Esophagus muscularis mucosa (tissue), 4 donors: Measurements from ENCODE around the gene ZNF695.

Experiments used
- CTCF ChIP-seq, 3 experiments: fragments of 200-600 bp in 2 of 3; fragments of 450-650 bp in 1 of 3; sonication (generic) in 2 of 3; IDR thresholded peaks; one replicate each; pipeline ENCODE4 v1.5.1; 2017 to 2019; ENCODE audit warnings: antibody characterized with exemption in 3 of 3, mild to moderate bottlenecking in 2 of 3, moderate library complexity in 1 of 3
- EP300 ChIP-seq: sonication (generic); formaldehyde crosslinking; IDR thresholded peaks from one replicate; pipeline ENCODE4 v1.6.1; 2017; ENCODE audit warnings: antibody characterized with exemption
- POLR2AphosphoS5 ChIP-seq, 2 donors: sonication (generic); formaldehyde crosslinking; IDR thresholded peaks; one replicate each; pipeline ENCODE4 v1.6.1; 2017; ENCODE audit warnings: antibody characterized with exemption in 2 of 2

- TF ChIP-seq CTCF (IDR thresholded peaks at IDR 0.05) (no peak), EP300 (no peak), POLR2AphosphoS5 (IDR thresholded peaks at IDR 0.05) (no peak)
These were observed 41.4 kb downstream of the ZNF695 start for GRCh38 chr1:246966502-246966901.
